HCT116 (cell line): ENCODE measurements around the gene SHROOM3. TPM values are rescaled to one million over a fixed set of nuclear protein-coding genes. Genes with fewer than 3 reads are reported as not detected.

Experiments
- ATAC-seq: fragments of 200-7000 bp; cut with Tn5 transposase; 2 replicates; pipeline ENCODE4 v1.9.1; 2020; ENCODE audit warnings: mild to moderate bottlenecking, moderate library complexity
- BruUV-seq: library from RNA; stranded (reverse); fragments of 400-500 nt; replicated peaks from 2 replicates; lab custom pipeline; 2021; lab: Mats Ljungman, UMichigan
- CTCF ChIA-PET: fragments of 300-600 bp; sonication (Branson Sonifier 250); formaldehyde crosslinking; loops from one replicate; lab custom pipeline; 2021; ENCODE audit warnings: antibody characterized with exemption; lab: Charles Lee
- POLR2A ChIA-PET: fragments of 300-600, 350-600 bp; sonication (Branson Sonifier 250); formaldehyde crosslinking; loops from one replicate; lab custom pipeline; 2021; ENCODE audit warnings: antibody characterized with exemption; lab: Charles Lee
- RAD21 ChIA-PET, 2 experiments: fragments of 300-600 bp; sonication (Branson Sonifier 250); formaldehyde crosslinking; loops; one replicate each; lab custom pipeline; 2023; ENCODE audit warnings: low total read pairs in 2 of 2; ENCODE audit not compliant: uncharacterized antibody in 2 of 2, unreplicated experiment in 2 of 2, low non-redundant PET in 1 of 2; lab: Charles Lee
- DNase-seq: peaks from one replicate; pipeline ENCODE4 v3.0.0-alpha.2; 2010; ENCODE audit warnings: low read depth, low spot score
- H2AFZ ChIP-seq: fragments of 200-600 bp; shearing (Covaris generic), sonication (generic); 2 replicates; pipeline ENCODE4 v1.6.1; 2017; ENCODE audit warnings: low read depth, mixed run types, mixed read lengths, antibody characterized with exemption, low read length; ENCODE audit not compliant: poor library complexity, severe bottlenecking
- H3K27ac ChIP-seq: 2 replicates; pipeline ENCODE4 v1.5.1; 2012; ENCODE audit warnings: low read depth, low read length
- H3K27me3 ChIP-seq: fragments of 200-600 bp; sonication (generic); 2 replicates; pipeline ENCODE4 v1.6.1; 2016; ENCODE audit warnings: mixed run types, low read length, mixed read lengths; ENCODE audit not compliant: insufficient read depth
- H3K36me3 ChIP-seq, 2 experiments: fragments of 200-500 bp in 1 of 2; fragments of 200-600 bp in 1 of 2; sonication (Bioruptor generic) in 1 of 2; sonication (generic) in 1 of 2; 2 replicates each; pipeline versions ENCODE4 v1.5.1 to v1.6.1; 2014 to 2016; ENCODE audit warnings: low read length in 2 of 2, inconsistent platforms in 1 of 2, mixed read lengths in 1 of 2, mixed run types in 1 of 2; ENCODE audit not compliant: insufficient read depth in 2 of 2, control insufficient read depth in 1 of 2
- H3K4me1 ChIP-seq, 2 experiments: fragments of 200-600 bp in 1 of 2; sonication (generic) in 1 of 2; 2 replicates each; pipeline versions ENCODE4 v1.5.1 to v1.6.1; 2012 to 2017; ENCODE audit warnings: low read length in 2 of 2, inconsistent platforms in 1 of 2, mild to moderate bottlenecking in 1 of 2, mixed read lengths in 1 of 2, mixed run types in 1 of 2, moderate library complexity in 1 of 2; ENCODE audit not compliant: insufficient read depth in 2 of 2, control insufficient read depth in 1 of 2
- H3K4me2 ChIP-seq: fragments of 200-600 bp; sonication (generic); 2 replicates; pipeline ENCODE4 v1.6.1; 2017; ENCODE audit warnings: mixed run types, low read length, mixed read lengths
- H3K4me3 ChIP-seq, 2 experiments: fragments of 200-600 bp in 1 of 2; sonication (generic) in 1 of 2; replicated peaks in 1 of 2; 2 replicates each; pipeline ENCODE4 v1.5.1; 2011 to 2016; ENCODE audit warnings: low read length in 2 of 2, control low read depth in 1 of 2, low read depth in 1 of 2, mild to moderate bottlenecking in 1 of 2, mixed read lengths in 1 of 2, mixed run types in 1 of 2
- H3K79me2 ChIP-seq: fragments of 200-600 bp; sonication (generic); 2 replicates; pipeline ENCODE4 v1.6.1; 2017; ENCODE audit warnings: mild to moderate bottlenecking, mixed run types, low read length, moderate library complexity, mixed read lengths; ENCODE audit not compliant: insufficient read depth
- H3K9ac ChIP-seq: fragments of 200-600 bp; sonication (generic); 2 replicates; pipeline ENCODE4 v1.6.1; 2016; ENCODE audit warnings: low read length, mixed read lengths
- H3K9me2 ChIP-seq: fragments of 200-600 bp; sonication (generic), shearing (Covaris generic); 2 replicates; pipeline ENCODE4 v1.6.1; 2017; ENCODE audit warnings: mixed run types, mild to moderate bottlenecking, moderate library complexity; ENCODE audit not compliant: insufficient read depth
- H3K9me3 ChIP-seq, 2 experiments: fragments of 200-500 bp in 1 of 2; fragments of 200-600 bp in 1 of 2; sonication (Bioruptor generic) in 1 of 2; sonication (generic) in 1 of 2; 2 replicates each; pipeline ENCODE4 v1.6.1; 2014 to 2017; ENCODE audit warnings: low read length in 2 of 2, mixed read lengths in 2 of 2, inconsistent platforms in 1 of 2, low read depth in 1 of 2, mild to moderate bottlenecking in 1 of 2, mixed run types in 1 of 2, moderate library complexity in 1 of 2; ENCODE audit not compliant: control insufficient read depth in 1 of 2, insufficient read depth in 1 of 2
- H4K20me1 ChIP-seq: fragments of 200-600 bp; sonication (generic), shearing (Covaris generic); 2 replicates; pipeline ENCODE4 v1.6.1; 2017; ENCODE audit warnings: mixed run types, mild to moderate bottlenecking, moderate library complexity; ENCODE audit not compliant: insufficient read depth
- ATF3 ChIP-seq: IDR thresholded peaks from 2 replicates; pipeline ENCODE4 v1.6.1; 2012
- CEBPB ChIP-seq: IDR thresholded peaks from 2 replicates; pipeline ENCODE4 v1.6.1; 2012; ENCODE audit warnings: low read depth
- CTCF ChIP-seq, 3 experiments: fragments of 200-600 bp in 1 of 3; sonication (generic) in 1 of 3; IDR thresholded peaks in 2 of 3; conservative IDR thresholded peaks in 1 of 3; 2 replicates each; pipeline ENCODE4 v1.5.1; 2012 to 2017; ENCODE audit warnings: low read depth in 2 of 3, low read length in 2 of 3, antibody characterized with exemption in 1 of 3, borderline replicate concordance in 1 of 3, control low read depth in 1 of 3, mild to moderate bottlenecking in 1 of 3, mixed read lengths in 1 of 3, mixed run types in 1 of 3, moderate library complexity in 1 of 3; ENCODE audit not compliant: insufficient read depth in 1 of 3
- EGR1 ChIP-seq: IDR thresholded peaks from 2 replicates; pipeline ENCODE4 v1.6.1; 2012; ENCODE audit warnings: low read depth
- ELF1 ChIP-seq: IDR thresholded peaks from 2 replicates; pipeline ENCODE4 v1.6.1; 2012; ENCODE audit warnings: low read depth, borderline replicate concordance
- EZH2 ChIP-seq: fragments of 200-600 bp; sonication (generic); IDR thresholded peaks from 2 replicates; pipeline ENCODE4 v1.6.1; 2017; ENCODE audit warnings: antibody characterized with exemption, mixed run types
- FOSL1 ChIP-seq: IDR thresholded peaks from 2 replicates; pipeline ENCODE4 v1.6.1; 2012; ENCODE audit warnings: low read depth
- JUND ChIP-seq: IDR thresholded peaks from 2 replicates; pipeline ENCODE4 v1.6.1; 2012
- POLR2A ChIP-seq: IDR thresholded peaks from 2 replicates; pipeline ENCODE4 v1.7.0; 2011; ENCODE audit warnings: borderline replicate concordance; ENCODE audit not compliant: insufficient read depth, insufficient read length; ENCODE audit errors: extremely low read depth
- POLR2AphosphoS5 ChIP-seq: IDR thresholded peaks from 2 replicates; pipeline ENCODE4 v1.6.1; 2011; ENCODE audit warnings: mild to moderate bottlenecking, low read depth, low read length, moderate library complexity
- RAD21 ChIP-seq: IDR thresholded peaks from 2 replicates; pipeline ENCODE4 v1.6.1; 2012; ENCODE audit warnings: low read depth, mild to moderate bottlenecking
- REST ChIP-seq: IDR thresholded peaks from 2 replicates; pipeline ENCODE4 v1.6.1; 2012; ENCODE audit warnings: low read depth
- SIN3A ChIP-seq: IDR thresholded peaks from 2 replicates; pipeline ENCODE4 v1.6.1; 2012; ENCODE audit warnings: low read depth
- SP1 ChIP-seq: IDR thresholded peaks from 2 replicates; pipeline ENCODE4 v1.6.1; 2012; ENCODE audit warnings: low read depth
- SRF ChIP-seq: IDR thresholded peaks from 2 replicates; pipeline ENCODE4 v1.6.1; 2012; ENCODE audit warnings: low read depth
- TCF7L2 ChIP-seq: IDR thresholded peaks from 2 replicates; pipeline ENCODE4 v1.7.0; 2011; ENCODE audit warnings: borderline replicate concordance, inconsistent platforms; ENCODE audit not compliant: insufficient read depth, insufficient read length; ENCODE audit errors: extremely low read depth
- YY1 ChIP-seq: IDR thresholded peaks from 2 replicates; pipeline ENCODE4 v1.6.1; 2011; ENCODE audit warnings: low read length, low read depth, moderate library complexity, mild to moderate bottlenecking; ENCODE audit not compliant: insufficient replicate concordance; ENCODE audit errors: extremely low read depth
- ZBTB33 ChIP-seq: IDR thresholded peaks from 2 replicates; pipeline ENCODE4 v1.6.1; 2011; ENCODE audit warnings: mild to moderate bottlenecking, low read length, moderate library complexity; ENCODE audit not compliant: insufficient replicate concordance; ENCODE audit errors: extremely low read depth
- ZFX ChIP-seq: fragments of 450-650 bp; IDR thresholded peaks from 2 replicates; pipeline ENCODE4 v1.6.1; 2017
- ZNF274 ChIP-seq: fragments of 200-500 bp; sonication (Bioruptor generic); IDR thresholded peaks from 2 replicates; pipeline ENCODE4 v1.6.1; 2014; ENCODE audit warnings: mild to moderate bottlenecking, low read depth, low read length, inconsistent platforms
- intact Hi-C: fragments of 100-400 bp; cut with micrococcal nuclease; formaldehyde crosslinking; loops from 2 replicates; pipeline ENCODE4 v1.10.0; 2022
- total RNA-seq: library from RNA; stranded (reverse); gene quantifications from one replicate; pipeline ENCODE4 v1.2.1, GENCODE V29; 2021; ENCODE audit not compliant: unreplicated experiment

Gene SHROOM3
- total RNA-seq, 1 experiment from 2014 or later, result 22.5 TPM

- no TSS peak for BruUV-seq
- H3K27ac ChIP-seq, result no peak overlapping the region
- CTCF ChIA-PET, result no interaction called here
- TF ChIP-seq TCF7L2, result no peak
- TF ChIP-seq ATF3, result no peak
- TF ChIP-seq ZNF274, result no peak
- no peak for TF ChIP-seq ZBTB33
- TF ChIP-seq EGR1, result no peak
- no peak for TF ChIP-seq CTCF (IDR thresholded peaks at IDR 0.05 in 2 of 3, conservative IDR thresholded peaks at IDR 0.05 in 1 of 3; ENCODE audit: borderline replicate concordance in 1 of 3, insufficient read depth in 1 of 3, low read depth in 2 of 3, low read length in 2 of 3)
- TF ChIP-seq POLR2A, result no peak
- TF ChIP-seq SIN3A, result no peak
- no peak for TF ChIP-seq YY1
- no peak for TF ChIP-seq EZH2
- no peak for TF ChIP-seq ZFX
- TF ChIP-seq ELF1, result no peak
- no peak for TF ChIP-seq JUND
- TF ChIP-seq SP1, result no peak
- TF ChIP-seq REST, result no peak
- TF ChIP-seq CEBPB, result no peak
- no peak for TF ChIP-seq POLR2AphosphoS5
- no peak for TF ChIP-seq SRF
- no peak for TF ChIP-seq RAD21
- TF ChIP-seq FOSL1, result no peak
- no peak overlapping the region for H3K4me2 ChIP-seq
- no peaks in the 10 kb centered on the region for H3K9me2 ChIP-seq
- H3K79me2 ChIP-seq, result no peaks in the 10 kb centered on the region
- H3K4me1 ChIP-seq, result peaks cover 0 to 9% of the 10 kb centered on the region in 2 experiments; a peak in 1 of 4 replicates
- RAD21 ChIA-PET, result no interaction called here
- H3K4me3 ChIP-seq, result no peak overlapping the region
- H2AFZ ChIP-seq, result no peak overlapping the region
- no peak for ATAC-seq
- no peaks in the 10 kb centered on the region for H3K9me3 ChIP-seq
- H4K20me1 ChIP-seq, result no peaks in the 10 kb centered on the region
- intact Hi-C loops, result no loop called here
- DNase-seq, result no peak
- H3K9ac ChIP-seq, result no peak overlapping the region
- H3K27me3 ChIP-seq, result no peaks in the 10 kb centered on the region
- H3K36me3 ChIP-seq, result no peaks in the 10 kb centered on the region
- POLR2A ChIA-PET, result no interaction called here
These were observed 116.1 kb downstream of the SHROOM3 start for GRCh38 chr4:76550966-76551780.
